CD8-positive, alpha-beta memory T cell (primary cell): ENCODE results near the gene FNDC8. TPM values are rescaled to one million over a fixed set of nuclear protein-coding genes. Genes with fewer than 3 reads are reported as not detected.
A peak's percentile ranks its signal among the peaks of the same experiment; 100 is the strongest.
"Not testable (repeated sequence)": the region's sequence is repeated elsewhere in the genome, so short reads cannot be mapped to it uniquely, and the experiment has no call there.

Experiments
- CTCF ChIA-PET: fragments of 350-600 bp; sonication (Branson Sonifier 250); formaldehyde crosslinking; loops from one replicate; lab custom pipeline; 2021; ENCODE audit warnings: antibody characterized with exemption; lab: Charles Lee
- POLR2A ChIA-PET: fragments of 350-600 bp; sonication (Branson Sonifier 250); formaldehyde crosslinking; loops from one replicate; lab custom pipeline; 2021; ENCODE audit warnings: antibody characterized with exemption; lab: Charles Lee
- DNase-seq, 5 donors: peaks; one replicate each; pipeline versions ENCODE4 v3.0.0 to v3.0.0-alpha.2; 2020 to 2022; ENCODE audit warnings: mixed read lengths in 1 of 5
- H3K27ac ChIP-seq: one replicate; pipeline ENCODE4 v1.7.0; 2013; ENCODE audit warnings: low read depth, mild to moderate bottlenecking, low read length, moderate library complexity
- H3K27me3 ChIP-seq: 2 replicates; pipeline ENCODE4 v1.7.0; 2013; ENCODE audit warnings: low read length, mild to moderate bottlenecking; ENCODE audit not compliant: insufficient read depth, poor library complexity, severe bottlenecking
- H3K36me3 ChIP-seq: 2 replicates; pipeline ENCODE4 v1.7.0; 2013; ENCODE audit warnings: mild to moderate bottlenecking, low read length, moderate library complexity; ENCODE audit not compliant: insufficient read depth
- H3K4me1 ChIP-seq: 2 replicates; pipeline ENCODE4 v1.7.0; 2013; ENCODE audit warnings: mild to moderate bottlenecking, low read length, moderate library complexity; ENCODE audit not compliant: insufficient read depth
- H3K4me3 ChIP-seq: 2 replicates; pipeline ENCODE4 v1.7.0; 2013; ENCODE audit warnings: mild to moderate bottlenecking, low read length
- H3K9me3 ChIP-seq: 2 replicates; pipeline ENCODE4 v1.7.0; 2013; ENCODE audit warnings: mild to moderate bottlenecking, low read length
- H3K27ac Mint-ChIP-seq, 8 donors: one replicate each; pipeline ENCODE4 v1.8.0; 2020 to 2021; ENCODE audit warnings: mixed read lengths in 8 of 8, mild to moderate bottlenecking in 6 of 8, inconsistent platforms in 3 of 8, moderate library complexity in 3 of 8
- H3K27me3 Mint-ChIP-seq, 2 donors: one replicate each; pipeline ENCODE4 v1.8.0; 2020 to 2021; ENCODE audit warnings: mixed read lengths in 2 of 2, mild to moderate bottlenecking in 1 of 2, moderate library complexity in 1 of 2
- H3K36me3 Mint-ChIP-seq, 3 donors: one replicate each; pipeline ENCODE4 v1.8.0; 2020 to 2021; ENCODE audit warnings: mixed read lengths in 3 of 3, inconsistent platforms in 1 of 3, mild to moderate bottlenecking in 1 of 3
- H3K4me1 Mint-ChIP-seq, 3 donors: one replicate each; pipeline ENCODE4 v1.8.0; 2020 to 2021; ENCODE audit warnings: mixed read lengths in 3 of 3, inconsistent platforms in 1 of 3, mild to moderate bottlenecking in 1 of 3
- H3K4me3 Mint-ChIP-seq, 7 donors: one replicate each; pipeline ENCODE4 v1.8.0; 2020 to 2021; ENCODE audit warnings: mixed read lengths in 7 of 7, mild to moderate bottlenecking in 6 of 7, moderate library complexity in 4 of 7, inconsistent platforms in 2 of 7
- H3K9me3 Mint-ChIP-seq, 5 donors: one replicate each; pipeline ENCODE4 v1.8.0; 2020 to 2022; ENCODE audit warnings: mixed read lengths in 5 of 5, mild to moderate bottlenecking in 3 of 5, moderate library complexity in 2 of 5, inconsistent platforms in 1 of 5
- polyA plus RNA-seq: library from polyadenylated mRNA; unstranded; fragments of 300-500 nt; fragmentation: Illumina TruSeq; gene quantifications from one replicate; pipeline ENCODE4 v1.2.3, GENCODE V29; 2021
- total RNA-seq, 2 experiments: library from RNA; stranded (reverse); gene quantifications; one replicate each; pipeline ENCODE4 v1.2.3, GENCODE V29; 2021

FNDC8 gene
- total and polyA plus RNA-seq, 3 experiments from 2014 or later: 0.15 to 0.16 TPM; not detected in 1

DNA sequence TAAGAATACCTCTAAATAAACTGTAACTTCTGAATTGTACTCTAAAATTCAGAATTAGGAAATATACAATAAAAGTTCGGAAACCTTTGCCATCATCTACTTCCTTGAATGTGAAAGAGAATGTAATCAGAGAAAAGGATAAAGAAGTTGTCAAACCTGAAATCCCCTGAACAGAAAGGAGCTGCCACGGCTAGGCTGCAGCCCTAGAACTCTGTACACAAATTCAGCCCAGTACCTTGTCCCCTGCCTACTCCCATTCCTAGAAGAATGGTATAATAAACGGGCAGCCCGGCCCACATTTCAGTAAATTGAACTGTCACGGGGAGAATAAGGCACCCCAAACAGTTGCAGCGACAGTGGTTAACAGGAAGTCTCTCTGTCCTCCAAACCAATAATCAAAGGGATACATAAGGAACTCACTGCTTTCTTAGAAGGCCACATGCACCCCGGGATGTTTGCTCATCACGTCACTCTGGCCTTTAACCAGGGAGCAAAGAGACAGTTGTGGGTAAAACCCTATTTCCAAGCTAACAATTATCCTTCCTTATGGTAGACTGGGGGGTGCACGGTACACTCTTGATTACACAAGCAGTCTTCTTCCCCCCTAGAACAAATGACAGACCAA is 33.6 kb upstream of the FNDC8 start:
- ChIA-PET CTCF (interaction anchor here (1.0 to 2.6 kb wide), 4 partner anchors 15 to 90 kb away, joined by 3 to 5 read pairs (median 4); partner anchors contain the start of genes RAD51D and RFFL), POLR2A (interaction anchor here (1.0 to 1.3 kb wide), 3 partner anchors 11 to 127 kb away, joined by 3 to 7 read pairs (median 4); partner anchors contain the start of genes CCT6B, RFFL and ZNF830)
- Histone ChIP-seq H3K4me3 (peak overlapping the region; percentile 89), H3K36me3 (no peaks in the 10 kb centered on the region), H3K4me1 (peaks cover 35% of the 10 kb centered on the region), H3K27ac (peak overlapping the region; percentile 90), H3K9me3 (no peaks in the 10 kb centered on the region), H3K27me3 (no peaks in the 10 kb centered on the region)
- no peaks in the 10 kb centered on the region for H3K27me3 Mint-ChIP-seq
- H3K4me1 Mint-ChIP-seq: peaks cover 49 to 62% (median 55%) of the 10 kb centered on the region in 3 donors
- H3K4me3 Mint-ChIP-seq: peak overlapping the region; percentile 95 to 98 (median 97)
- peaks cover 0 to 18% (median 0%) of the 10 kb centered on the region in 3 donors for H3K36me3 Mint-ChIP-seq
- peak; percentile 11 to 52 (median 26) for DNase-seq
- peak overlapping the region; percentile 94 to 99 (median 98) for H3K27ac Mint-ChIP-seq
- H3K9me3 Mint-ChIP-seq: no peaks in the 10 kb centered on the region

GRCh38 chr17:35088356-35088880 is 33.0 kb upstream of the FNDC8 start:
- Histone ChIP-seq H3K9me3 (no peaks in the 10 kb centered on the region), H3K27ac (peak overlapping the region; percentile 90), H3K36me3 (no peaks in the 10 kb centered on the region), H3K4me1 (peaks cover 29% of the 10 kb centered on the region), H3K4me3 (peak overlapping the region; percentile 89), H3K27me3 (no peaks in the 10 kb centered on the region)
- peak overlapping the region; percentile 95 to 98 (median 97) for H3K4me3 Mint-ChIP-seq
- no peaks in the 10 kb centered on the region for H3K9me3 Mint-ChIP-seq
- peaks cover 0 to 15% (median 0%) of the 10 kb centered on the region in 3 donors for H3K36me3 Mint-ChIP-seq
- H3K4me1 Mint-ChIP-seq: peaks cover 43 to 56% (median 49%) of the 10 kb centered on the region in 3 donors
- DNase-seq: peak in 1 of 5 donors; percentile 56
- POLR2A ChIA-PET: interaction anchor here (1.0 to 1.3 kb wide), 3 partner anchors 11 to 127 kb away, joined by 3 to 7 read pairs (median 4); partner anchors contain the start of genes CCT6B, RFFL and ZNF830
- H3K27me3 Mint-ChIP-seq: no peaks in the 10 kb centered on the region
- H3K27ac Mint-ChIP-seq: peak overlapping the region; percentile 94 to 99 (median 98)
- CTCF ChIA-PET: interaction anchor here (1.0 to 2.6 kb wide), 2 partner anchors 15 to 25 kb away, joined by 3 to 5 read pairs; partner anchors contain the start of gene RFFL

- peak; percentile 86 to 92 (median 88) for DNase-seq
- no peaks in the 10 kb centered on the region for H3K36me3 ChIP-seq
- Mint-ChIP-seq H3K4me1 (peaks cover 43 to 52% (median 47%) of the 10 kb centered on the region in 3 donors), H3K9me3 (no peaks in the 10 kb centered on the region), H3K27ac (peak overlapping the region; percentile 94 to 99 (median 98)), H3K27me3 (no peaks in the 10 kb centered on the region), H3K4me3 (peak overlapping the region; percentile 95 to 98 (median 97)), H3K36me3 (peaks cover 0 to 15% (median 0%) of the 10 kb centered on the region in 3 donors)
- H3K4me3 ChIP-seq: peak overlapping the region; percentile 96
- CTCF ChIA-PET: interaction anchor here (0.8 to 3.0 kb wide), 31 partner anchors 9 to 530 kb away, joined by 3 to 25 read pairs (median 5); partner anchors contain the start of genes LIG3, RAD51D and RFFL
- POLR2A ChIA-PET: interaction anchor here (0.6 to 1.6 kb wide), 10 partner anchors 12 to 128 kb away, joined by 3 to 8 read pairs (median 4); partner anchors contain the start of genes CCT6B, LIG3, RAD51D and RFFL
- peak overlapping the region; percentile 90 for H3K27ac ChIP-seq
- peaks cover 29% of the 10 kb centered on the region for H3K4me1 ChIP-seq
- H3K9me3 ChIP-seq: no peaks in the 10 kb centered on the region
- no peaks in the 10 kb centered on the region for H3K27me3 ChIP-seq
These were observed 32.4 kb upstream of the FNDC8 start for GRCh38 chr17:35088881-35089585.

DNA sequence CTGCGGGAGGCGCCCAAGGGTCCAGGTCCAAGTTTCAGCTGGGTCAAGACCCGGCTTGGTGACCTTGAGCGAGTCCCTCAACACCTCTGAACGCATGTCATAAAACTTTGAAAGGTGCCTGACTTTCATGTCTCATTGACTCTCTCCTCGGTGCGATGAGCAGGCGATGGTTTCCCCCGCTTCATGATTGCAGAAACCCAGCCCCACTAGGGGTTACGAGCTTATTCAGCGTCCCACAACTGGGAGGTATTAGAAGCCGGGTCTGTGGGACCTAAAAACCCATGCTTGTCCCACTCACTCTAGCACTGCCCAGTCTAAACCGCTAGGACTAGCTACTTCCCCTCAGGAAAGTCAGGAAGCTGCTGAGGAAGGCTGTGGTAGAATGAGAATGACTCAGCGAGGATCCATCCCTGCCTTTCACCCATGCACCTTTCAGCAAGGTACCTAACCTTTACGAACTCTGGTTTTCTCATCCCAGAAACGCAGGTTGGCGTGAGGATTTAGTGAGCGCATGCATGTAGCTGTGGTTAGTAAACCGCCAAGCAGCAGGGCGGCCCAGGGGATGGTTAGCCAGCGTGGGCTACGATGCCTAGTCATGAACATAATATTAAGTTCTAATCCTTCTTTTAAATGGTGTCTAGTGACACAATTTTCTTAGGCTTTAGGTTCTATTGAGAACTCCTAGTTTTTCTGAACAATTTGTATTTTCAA is 31.7 kb upstream of the FNDC8 start:
- Mint-ChIP-seq H3K27me3 (no peaks in the 10 kb centered on the region), H3K27ac (peak overlapping the region; percentile 90 to 98 (median 95)), H3K4me3 (peak overlapping the region; percentile 87 to 96 (median 92)), H3K4me1 (peaks cover 43 to 52% (median 47%) of the 10 kb centered on the region in 3 donors), H3K9me3 (no peaks in the 10 kb centered on the region), H3K36me3 (peaks cover 0 to 15% (median 0%) of the 10 kb centered on the region in 3 donors)
- H3K4me3 ChIP-seq: peak overlapping the region; percentile 96
- no peaks in the 10 kb centered on the region for H3K27me3 ChIP-seq
- no peaks in the 10 kb centered on the region for H3K9me3 ChIP-seq
- no peaks in the 10 kb centered on the region for H3K36me3 ChIP-seq
- ChIA-PET CTCF (interaction anchor here (0.8 to 3.0 kb wide), 31 partner anchors 9 to 530 kb away, joined by 3 to 25 read pairs (median 5); partner anchors contain the start of genes LIG3, RAD51D and RFFL), POLR2A (interaction anchor here (0.7 to 1.6 kb wide), 8 partner anchors 12 to 67 kb away, joined by 3 to 8 read pairs (median 4); partner anchors contain the start of genes RAD51D and RFFL)
- peak in 3 of 5 donors; percentile 3 to 52 (median 22) for DNase-seq
- peak overlapping the region; percentile 84 for H3K27ac ChIP-seq
- H3K4me1 ChIP-seq: peaks cover 29% of the 10 kb centered on the region

GRCh38 chr17:35090707-35091106 is 30.7 kb upstream of the FNDC8 start:
- H3K4me3 ChIP-seq, H3K27me3 ChIP-seq, H3K27me3 Mint-ChIP-seq, DNase-seq, POLR2A ChIA-PET, H3K27ac ChIP-seq, H3K9me3 ChIP-seq, H3K36me3 ChIP-seq, H3K9me3 Mint-ChIP-seq: not testable (repeated sequence)
- Mint-ChIP-seq H3K4me1 (peaks cover 35 to 42% (median 37%) of the 10 kb centered on the region in 3 donors), H3K27ac (peak overlapping the region in 3 of 8 donors; percentile 73 to 92 (median 88)), H3K36me3 (peaks cover 0 to 13% (median 0%) of the 10 kb centered on the region in 3 donors), H3K4me3 (peak overlapping the region in 2 of 7 donors; percentile 32 to 70)
- CTCF ChIA-PET: interaction anchor here (1.3 to 3.0 kb wide), 7 partner anchors 10 to 110 kb away, joined by 3 to 25 read pairs (median 7); partner anchors contain the start of genes LIG3 and RAD51D
- peaks cover 28% of the 10 kb centered on the region for H3K4me1 ChIP-seq

GRCh38 chr17:35094902-35095301 is 26.5 kb upstream of the FNDC8 start:
- no peaks in the 10 kb centered on the region for H3K9me3 ChIP-seq
- H3K36me3 ChIP-seq: no peaks in the 10 kb centered on the region
- peaks cover 4% of the 10 kb centered on the region for H3K4me1 ChIP-seq
- Mint-ChIP-seq H3K27ac (peak overlapping the region in 1 of 8 donors; percentile 23), H3K4me3 (no peak overlapping the region), H3K27me3 (no peaks in the 10 kb centered on the region), H3K9me3 (no peaks in the 10 kb centered on the region), H3K36me3 (peaks cover 4 to 16% (median 5%) of the 10 kb centered on the region in 3 donors), H3K4me1 (peaks cover 9 to 16% (median 15%) of the 10 kb centered on the region in 3 donors)
- CTCF ChIA-PET: no interaction called here
- DNase-seq: no peak
- POLR2A ChIA-PET: no interaction called here
- H3K27ac ChIP-seq: no peak overlapping the region
- no peak overlapping the region for H3K4me3 ChIP-seq
- H3K27me3 ChIP-seq: no peaks in the 10 kb centered on the region

GRCh38 chr17:35095741-35096140 is 25.7 kb upstream of the FNDC8 start:
- Histone ChIP-seq H3K4me1 (no peaks in the 10 kb centered on the region), H3K4me3 (no peak overlapping the region), H3K27ac (no peak overlapping the region), H3K36me3 (no peaks in the 10 kb centered on the region), H3K27me3 (no peaks in the 10 kb centered on the region), H3K9me3 (no peaks in the 10 kb centered on the region)
- ChIA-PET POLR2A (no interaction called here), CTCF (interaction anchor here (1.0 kb wide), 1 partner anchor 73 kb away, joined by 3 read pairs; no protein-coding TSS in a partner anchor)
- Mint-ChIP-seq H3K4me1 (peaks cover 5 to 12% (median 9%) of the 10 kb centered on the region in 3 donors), H3K27me3 (no peaks in the 10 kb centered on the region), H3K36me3 (peaks cover 4 to 24% (median 10%) of the 10 kb centered on the region in 3 donors), H3K9me3 (no peaks in the 10 kb centered on the region), H3K27ac (no peak overlapping the region), H3K4me3 (no peak overlapping the region)
- DNase-seq: no peak
